ENCODE results near the gene MAGT1.

DNA sequence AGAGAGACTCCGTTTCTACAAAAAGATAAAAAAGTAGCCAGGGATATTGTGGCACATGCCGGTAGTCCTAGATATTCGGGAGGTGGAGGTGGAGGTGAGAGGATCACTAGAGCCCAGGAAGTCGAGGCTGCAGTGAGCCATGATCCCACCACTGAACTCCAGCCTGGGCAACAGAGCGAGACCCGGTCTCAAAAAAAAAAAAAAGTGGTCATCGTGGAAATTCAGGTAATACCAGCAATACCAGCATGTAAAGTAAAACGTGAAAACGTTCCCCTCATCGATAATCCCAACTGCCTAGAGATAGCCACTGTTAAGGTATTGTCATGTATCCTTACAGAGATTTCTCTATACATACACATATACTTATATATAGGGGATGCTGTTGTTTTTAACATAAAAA lies 1.5 kb downstream of the MAGT1 start:
- TF ChIP-seq EP300 (IDR thresholded peaks at IDR 0.05; ENCODE audit: borderline replicate concordance in 1 of 2, low read depth in 1 of 2, low read length in 1 of 2): no peak
- TF ChIP-seq TCF12 (IDR thresholded peaks at IDR 0.05): no peak
- no peak for TF ChIP-seq TAF1 (IDR thresholded peaks at IDR 0.05; ENCODE audit: borderline replicate concordance, low read depth, low read length)
- TF ChIP-seq, protein P1, sequence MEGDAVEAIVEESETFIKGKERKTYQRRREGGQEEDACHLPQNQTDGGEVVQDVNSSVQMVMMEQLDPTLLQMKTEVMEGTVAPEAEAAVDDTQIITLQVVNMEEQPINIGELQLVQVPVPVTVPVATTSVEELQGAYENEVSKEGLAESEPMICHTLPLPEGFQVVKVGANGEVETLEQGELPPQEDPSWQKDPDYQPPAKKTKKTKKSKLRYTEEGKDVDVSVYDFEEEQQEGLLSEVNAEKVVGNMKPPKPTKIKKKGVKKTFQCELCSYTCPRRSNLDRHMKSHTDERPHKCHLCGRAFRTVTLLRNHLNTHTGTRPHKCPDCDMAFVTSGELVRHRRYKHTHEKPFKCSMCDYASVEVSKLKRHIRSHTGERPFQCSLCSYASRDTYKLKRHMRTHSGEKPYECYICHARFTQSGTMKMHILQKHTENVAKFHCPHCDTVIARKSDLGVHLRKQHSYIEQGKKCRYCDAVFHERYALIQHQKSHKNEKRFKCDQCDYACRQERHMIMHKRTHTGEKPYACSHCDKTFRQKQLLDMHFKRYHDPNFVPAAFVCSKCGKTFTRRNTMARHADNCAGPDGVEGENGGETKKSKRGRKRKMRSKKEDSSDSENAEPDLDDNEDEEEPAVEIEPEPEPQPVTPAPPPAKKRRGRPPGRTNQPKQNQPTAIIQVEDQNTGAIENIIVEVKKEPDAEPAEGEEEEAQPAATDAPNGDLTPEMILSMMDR (IDR thresholded peaks at IDR 0.05): no peak
- no peak for TF ChIP-seq MEF2A (IDR thresholded peaks at IDR 0.05; ENCODE audit: borderline replicate concordance, low read depth)
- no peak for TF ChIP-seq REST (IDR thresholded peaks at IDR 0.05; ENCODE audit: low read depth, low read length)
- TF ChIP-seq, protein P2, sequence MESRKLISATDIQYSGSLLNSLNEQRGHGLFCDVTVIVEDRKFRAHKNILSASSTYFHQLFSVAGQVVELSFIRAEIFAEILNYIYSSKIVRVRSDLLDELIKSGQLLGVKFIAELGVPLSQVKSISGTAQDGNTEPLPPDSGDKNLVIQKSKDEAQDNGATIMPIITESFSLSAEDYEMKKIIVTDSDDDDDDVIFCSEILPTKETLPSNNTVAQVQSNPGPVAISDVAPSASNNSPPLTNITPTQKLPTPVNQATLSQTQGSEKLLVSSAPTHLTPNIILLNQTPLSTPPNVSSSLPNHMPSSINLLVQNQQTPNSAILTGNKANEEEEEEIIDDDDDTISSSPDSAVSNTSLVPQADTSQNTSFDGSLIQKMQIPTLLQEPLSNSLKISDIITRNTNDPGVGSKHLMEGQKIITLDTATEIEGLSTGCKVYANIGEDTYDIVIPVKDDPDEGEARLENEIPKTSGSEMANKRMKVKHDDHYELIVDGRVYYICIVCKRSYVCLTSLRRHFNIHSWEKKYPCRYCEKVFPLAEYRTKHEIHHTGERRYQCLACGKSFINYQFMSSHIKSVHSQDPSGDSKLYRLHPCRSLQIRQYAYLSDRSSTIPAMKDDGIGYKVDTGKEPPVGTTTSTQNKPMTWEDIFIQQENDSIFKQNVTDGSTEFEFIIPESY (IDR thresholded peaks at IDR 0.05; ENCODE audit: borderline replicate concordance, low read depth): no peak
- TF ChIP-seq RXRA (IDR thresholded peaks at IDR 0.05; ENCODE audit: borderline replicate concordance, low read depth): no peak
- TF ChIP-seq JUND (IDR thresholded peaks at IDR 0.05): no peak
- TF ChIP-seq CHD2 (IDR thresholded peaks at IDR 0.05; ENCODE audit: low read length, partially characterized antibody): no peak
